H1 (cell line): Measurements from ENCODE around the gene CCDC88C. TPM values are rescaled to one million over a fixed set of nuclear protein-coding genes. Genes with fewer than 3 reads are reported as not detected.

Source experiments
- CTCF ChIA-PET: fragments of 300-600 bp; sonication (Branson Sonifier 250); formaldehyde crosslinking; loops from one replicate; lab custom pipeline; 2021; ENCODE audit not compliant: partially characterized antibody; lab: Charles Lee
- POLR2A ChIA-PET: fragments of 300-600 bp; sonication (Branson Sonifier 250); formaldehyde crosslinking; loops from one replicate; lab custom pipeline; 2021; ENCODE audit warnings: inconsistent platforms; ENCODE audit not compliant: partially characterized antibody; lab: Charles Lee
- DNase-seq, 2 experiments: peaks; one replicate each; pipeline versions ENCODE4 v3.0.0 to v3.0.0-alpha.2; 2010 to 2022; ENCODE audit warnings: low spot score in 2 of 2, low read depth in 1 of 2, mixed read lengths in 1 of 2
- FAIRE-seq: peaks from 2 replicates; lab custom pipeline; 2011; peaks lifted over from hg19 to GRCh38; lab: Jason Lieb, UNC
- H2AFZ ChIP-seq: 2 replicates; pipeline ENCODE4 v1.8.1; 2012; ENCODE audit warnings: low read length, inconsistent platforms
- H2AK5ac ChIP-seq: 2 replicates; pipeline ENCODE4 v1.6.1; 2013; ENCODE audit warnings: low read depth, low read length
- H2BK120ac ChIP-seq: replicated peaks from 2 replicates; pipeline ENCODE3; 2013; ENCODE audit warnings: low read depth, low read length, inconsistent platforms
- H2BK12ac ChIP-seq: 2 replicates; pipeline ENCODE4 v1.6.1; 2013; ENCODE audit warnings: low read depth, low read length
- H2BK15ac ChIP-seq: 2 replicates; pipeline ENCODE4 v1.6.1; 2013; ENCODE audit warnings: low read length
- H2BK20ac ChIP-seq: 2 replicates; pipeline ENCODE4 v1.6.1; 2013; ENCODE audit warnings: low read length
- H2BK5ac ChIP-seq: 2 replicates; pipeline ENCODE4 v1.6.1; 2013; ENCODE audit warnings: low read depth, low read length
- H3K14ac ChIP-seq: 2 replicates; pipeline ENCODE4 v1.6.1; 2013; ENCODE audit warnings: inconsistent platforms; ENCODE audit not compliant: insufficient read length
- H3K18ac ChIP-seq: 2 replicates; pipeline ENCODE4 v1.6.1; 2013; ENCODE audit warnings: low read length; ENCODE audit errors: extremely low read depth
- H3K23ac ChIP-seq: 2 replicates; pipeline ENCODE4 v1.6.1; 2013; ENCODE audit warnings: inconsistent platforms; ENCODE audit not compliant: insufficient read length
- H3K23me2 ChIP-seq: 2 replicates; pipeline ENCODE4 v1.6.1; 2013; ENCODE audit warnings: low read depth, low read length
- H3K27ac ChIP-seq: 2 replicates; pipeline ENCODE4 v1.6.1; 2011; ENCODE audit warnings: low read depth, low read length, inconsistent platforms
- H3K27me3 ChIP-seq, 4 experiments: replicated peaks in 1 of 4; 1 replicate in 1 of 4; 2 replicates in 3 of 4; pipeline versions ENCODE4 v1.6.1 to v1.8.1; 2011 to 2013; ENCODE audit warnings: low read length in 3 of 4, mild to moderate bottlenecking in 3 of 4, inconsistent platforms in 2 of 4, mixed read lengths in 2 of 4, moderate library complexity in 1 of 4; ENCODE audit not compliant: control insufficient read depth in 3 of 4, insufficient read depth in 3 of 4; ENCODE audit errors: extremely low read depth in 1 of 4
- H3K36me3 ChIP-seq, 4 experiments: 2 replicates each; pipeline versions ENCODE4 v1.6.1 to v1.8.1; 2011 to 2013; ENCODE audit warnings: mild to moderate bottlenecking in 4 of 4, low read length in 3 of 4, moderate library complexity in 2 of 4, control low read depth in 1 of 4, inconsistent platforms in 1 of 4; ENCODE audit not compliant: insufficient read depth in 4 of 4, control insufficient read depth in 2 of 4
- H3K4ac ChIP-seq: replicated peaks from 2 replicates; pipeline ENCODE3; 2013; ENCODE audit warnings: low read length, low read depth, mixed read lengths, inconsistent platforms; ENCODE audit not compliant: insufficient read length
- H3K4me1 ChIP-seq, 4 experiments: replicated peaks in 1 of 4; 1 replicate in 1 of 4; 2 replicates in 3 of 4; pipeline versions ENCODE4 v1.6.1 to v1.8.1; 2011 to 2013; ENCODE audit warnings: low read length in 3 of 4, inconsistent platforms in 2 of 4, mixed read lengths in 1 of 4; ENCODE audit not compliant: insufficient read depth in 4 of 4, control insufficient read depth in 3 of 4
- H3K4me2 ChIP-seq, 2 experiments: 2 replicates each; pipeline versions ENCODE4 v1.6.1 to v1.8.1; 2011 to 2013; ENCODE audit warnings: low read depth in 2 of 2, low read length in 2 of 2, control low read depth in 1 of 2, inconsistent platforms in 1 of 2, mild to moderate bottlenecking in 1 of 2; ENCODE audit not compliant: insufficient read depth in 1 of 2
- H3K4me3 ChIP-seq, 4 experiments: fragments of 200-600, 300-600 bp in 1 of 4; sonication (generic), shearing (Covaris generic), sonication (Bioruptor Twin) in 1 of 4; 2 replicates each; pipeline versions ENCODE4 v1.5.1 to v1.8.1; 2011 to 2016; ENCODE audit warnings: low read length in 4 of 4, low read depth in 3 of 4, control low read depth in 2 of 4, inconsistent platforms in 2 of 4, mild to moderate bottlenecking in 2 of 4, mixed read lengths in 1 of 4, moderate library complexity in 1 of 4; ENCODE audit not compliant: insufficient read depth in 2 of 4; ENCODE audit errors: extremely low read depth in 1 of 4
- H3K56ac ChIP-seq: replicated peaks from 2 replicates; pipeline ENCODE3; 2013; ENCODE audit warnings: low read depth, mild to moderate bottlenecking, mixed read lengths, low read length, inconsistent platforms; ENCODE audit not compliant: insufficient read length
- H3K79me1 ChIP-seq: 2 replicates; pipeline ENCODE4 v1.6.1; 2013; ENCODE audit warnings: low read depth, low read length, control low read depth
- H3K79me2 ChIP-seq, 2 experiments: 2 replicates each; pipeline versions ENCODE4 v1.6.1 to v1.8.1; 2012 to 2013; ENCODE audit warnings: low read length in 2 of 2, mild to moderate bottlenecking in 2 of 2, inconsistent platforms in 1 of 2; ENCODE audit not compliant: insufficient read depth in 2 of 2, control insufficient read depth in 1 of 2
- H3K9ac ChIP-seq, 4 experiments: replicated peaks in 1 of 4; 1 replicate in 1 of 4; 2 replicates in 3 of 4; pipeline versions ENCODE4 v1.6.1 to v1.8.1; 2011 to 2013; ENCODE audit warnings: low read depth in 3 of 4, low read length in 3 of 4, control low read depth in 2 of 4, mild to moderate bottlenecking in 2 of 4, moderate library complexity in 2 of 4, inconsistent platforms in 1 of 4; ENCODE audit errors: extremely low read depth in 1 of 4
- H3K9me3 ChIP-seq, 2 experiments: 2 replicates each; pipeline versions ENCODE4 v1.6.1 to v1.8.1; 2012 to 2013; ENCODE audit warnings: mild to moderate bottlenecking in 2 of 2, moderate library complexity in 2 of 2, control low read depth in 1 of 2, inconsistent platforms in 1 of 2, low read depth in 1 of 2, low read length in 1 of 2, mixed read lengths in 1 of 2; ENCODE audit not compliant: insufficient read depth in 2 of 2
- H4K20me1 ChIP-seq, 2 experiments: replicated peaks in 1 of 2; 2 replicates each; pipeline versions ENCODE3 to v1.8.1; 2011 to 2013; ENCODE audit warnings: inconsistent platforms in 2 of 2, low read length in 2 of 2, mild to moderate bottlenecking in 1 of 2; ENCODE audit not compliant: insufficient read depth in 2 of 2, control insufficient read depth in 1 of 2
- H4K5ac ChIP-seq: 2 replicates; pipeline ENCODE4 v1.6.1; 2013; ENCODE audit warnings: low read length, low read depth, mixed read lengths, inconsistent platforms; ENCODE audit not compliant: insufficient read length
- H4K8ac ChIP-seq: 2 replicates; pipeline ENCODE4 v1.8.0; 2013; ENCODE audit warnings: mild to moderate bottlenecking, moderate library complexity, low read length, inconsistent platforms; ENCODE audit not compliant: insufficient read depth; ENCODE audit errors: extremely low read depth
- H4K91ac ChIP-seq: replicated peaks from 2 replicates; pipeline ENCODE3; 2013; ENCODE audit warnings: low read length, mixed read lengths, inconsistent platforms; ENCODE audit not compliant: insufficient read length
- CBX8 ChIP-seq: fragments of 300-800, 300-1000 bp; sonication (generic); IDR thresholded peaks from 2 replicates; pipeline ENCODE4 v1.7.1; 2016; ENCODE audit warnings: low read depth, low read length, borderline replicate concordance
- FOSL1 ChIP-seq: IDR thresholded peaks from 2 replicates; pipeline ENCODE4 v1.6.1; 2011; ENCODE audit warnings: mild to moderate bottlenecking, low read depth, low read length, moderate library complexity; ENCODE audit not compliant: insufficient read depth
- WGBS, 2 experiments: shearing (Covaris generic) in 1 of 2; methylation state at CpG; one replicate each; pipeline versions ENCODE4 v1.1.6 to v1.1.7; 2013 to 2015; ENCODE audit warnings: low lambda C conversion rate in 2 of 2, mixed read lengths in 2 of 2, inconsistent platforms in 1 of 2, low coverage in 1 of 2, missing lambda C conversion rate in 1 of 2; ENCODE audit not compliant: insufficient replicate concordance in 2 of 2, insufficient coverage in 1 of 2, insufficient read length in 1 of 2; ENCODE audit errors: extremely low coverage in 1 of 2, missing lambda C conversion rate in 1 of 2; 5-methylcytosine and 5-hydroxymethylcytosine counted together
- polyA plus RNA-seq, 7 experiments: library from polyadenylated mRNA; depleted of rRNA in 3 of 7; stranded (reverse) in 5 of 7; unstranded in 2 of 7; fragments of >200 nt in 5 of 7; fragments of 200-250 nt in 2 of 7; gene quantifications; 1 replicate in 5 of 7; 2 replicates in 1 of 7; 4 replicates in 1 of 7; pipeline versions ENCODE4 v1.2.1 to v1.2.3, GENCODE V29; 2011 to 2013; ENCODE audit warnings: missing spikeins in 2 of 7, mixed read lengths in 2 of 7
- total RNA-seq: library from RNA; stranded (reverse); fragmentation: NEBNext Ultra II Directional; extraction: Animal tissue kit (Norgen Biotek cat#: 25700); gene quantifications from 2 replicates; pipeline ENCODE4 v1.2.1, GENCODE V29; 2021
- TF ChIP-seq, protein P1 (sequence below): IDR thresholded peaks from 2 replicates; pipeline ENCODE4 v1.6.1; 2011; ENCODE audit warnings: low read depth, mild to moderate bottlenecking, low read length; ENCODE audit not compliant: insufficient read depth

The CCDC88C gene
- total and polyA plus RNA-seq, 2 of the 8 experiments (the other 6 are each of a cell fraction or from before 2014, with no cell fraction given): 10.3 to 57.7 TPM

DNA sequence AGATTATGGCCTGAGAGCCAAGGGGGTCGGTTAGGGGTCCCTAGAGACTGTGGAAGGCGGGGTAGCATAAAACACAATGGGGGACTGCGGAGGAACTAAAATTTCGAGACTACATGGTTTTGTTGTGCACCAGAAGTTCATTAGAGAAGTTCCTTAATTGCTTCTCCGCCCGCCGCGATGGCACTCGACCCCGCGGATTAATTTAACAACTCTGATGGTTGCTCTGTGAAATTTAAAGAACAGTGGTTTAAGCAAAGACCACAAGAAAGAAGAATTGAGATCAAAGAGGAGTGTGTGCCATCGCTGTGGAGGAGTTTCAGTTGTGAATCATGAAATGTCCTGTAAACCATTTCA, 1.4 kb upstream of the CCDC88C start:
- Histone ChIP-seq H3K79me2 (peaks cover 0 to 22% of the 10 kb centered on the region in 2 experiments; a peak in 3 of 4 replicates), H2BK120ac (no peak overlapping the region), H2AFZ (no peak overlapping the region), H4K5ac (no peak overlapping the region), H3K23me2 (peaks cover 17% of the 10 kb centered on the region), H3K56ac (no peak overlapping the region), H4K91ac (no peak overlapping the region), H2AK5ac (no peak overlapping the region), H3K36me3 (no peaks in the 10 kb centered on the region), H3K4ac (no peak overlapping the region), H3K14ac (no peak overlapping the region), H4K20me1 (peaks cover 0 to 4% of the 10 kb centered on the region in 2 experiments), H2BK15ac (no peak overlapping the region), H3K27me3 (peaks cover 0 to 6% (median 3%) of the 10 kb centered on the region in 4 experiments; a peak in 2 of 7 replicates), H3K9me3 (no peaks in the 10 kb centered on the region), H2BK5ac (no peak overlapping the region), H3K79me1 (peaks cover 3% of the 10 kb centered on the region; the same call in 1 of the 2 replicates), H3K4me1 (peaks cover 7 to 22% (median 10%) of the 10 kb centered on the region in 4 experiments; a peak in 6 of 7 replicates), H2BK12ac (no peak overlapping the region), H3K4me3 (no peak overlapping the region), H3K9ac (no peak overlapping the region), H3K23ac (no peak overlapping the region), H3K4me2 (no peak overlapping the region), H2BK20ac (no peak overlapping the region), H3K27ac (no peak overlapping the region), H3K18ac (no peak overlapping the region), H4K8ac (no peak overlapping the region)
- 64% methylated on average over 12 of the region's 12 CpGs; no CpG with 5 or more reads in 1 of the 2 experiments for whole genome bisulfite sequencing, 2 experiments
- DNase-seq (peak in 1 of 2 experiments; percentile 47), FAIRE-seq (no peak)
- ChIA-PET POLR2A (interaction anchor here (1.0 to 7.0 kb wide), 6 partner anchors 16 to 116 kb away, joined by 3 to 66 read pairs (median 6); no protein-coding TSS in a partner anchor), CTCF (interaction anchor here (0.8 to 10.0 kb wide), 21 partner anchors 8 to 480 kb away, joined by 3 to 135 read pairs (median 5); no protein-coding TSS in a partner anchor)
- TF ChIP-seq FOSL1: no peak
- TF ChIP-seq CBX8: no peak
- TF ChIP-seq, protein P1, sequence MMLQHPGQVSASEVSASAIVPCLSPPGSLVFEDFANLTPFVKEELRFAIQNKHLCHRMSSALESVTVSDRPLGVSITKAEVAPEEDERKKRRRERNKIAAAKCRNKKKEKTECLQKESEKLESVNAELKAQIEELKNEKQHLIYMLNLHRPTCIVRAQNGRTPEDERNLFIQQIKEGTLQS: no peak
